ENCODE measurements around the gene USF1.

- TF ChIP-seq CTCF (IDR thresholded peaks at IDR 0.05; ENCODE audit: low read depth, low read length, missing input control) (no peak), MAX (IDR thresholded peaks at IDR 0.05) (no peak), GABPA (IDR thresholded peaks at IDR 0.05 in 1 of 2, conservative IDR thresholded peaks at IDR 0.05 in 1 of 2) (no peak), RAD21 (IDR thresholded peaks at IDR 0.05) (no peak), SP1 (IDR thresholded peaks at IDR 0.05) (no peak), EGR1 (IDR thresholded peaks at IDR 0.05; ENCODE audit: low read depth in 2 of 2) (no peak), REST (IDR thresholded peaks at IDR 0.05) (no peak), TAF1 (conservative IDR thresholded peaks at IDR 0.05) (no peak)
Observed at GRCh38 chr1:161082996-161083747, 37.4 kb upstream of the USF1 start.

All from liver (tissue), 3 donors.